Fibroblast of lung (primary cell): ENCODE data around the gene C1R. TPM values are rescaled to one million over a fixed set of nuclear protein-coding genes. Genes with fewer than 3 reads are reported as not detected.

Experiments
- DNase-seq, 2 donors: peaks; one replicate each; pipeline versions ENCODE4 v3.0.0 to v3.0.0-alpha.2; 2010; ENCODE audit warnings: low read depth in 2 of 2
- H2AFZ ChIP-seq: 2 replicates; pipeline ENCODE4 v1.5.1; 2012; ENCODE audit warnings: low read length, control low read depth, inconsistent platforms
- H3K27ac ChIP-seq: 2 replicates; pipeline ENCODE4 v1.5.1; 2011; ENCODE audit warnings: low read length, control low read depth; ENCODE audit not compliant: insufficient read depth
- H3K27me3 ChIP-seq: 2 replicates; pipeline ENCODE4 v1.5.1; 2011; ENCODE audit warnings: mild to moderate bottlenecking, low read length; ENCODE audit not compliant: control insufficient read depth, insufficient read depth
- H3K36me3 ChIP-seq: 2 replicates; pipeline ENCODE4 v1.5.1; 2011; ENCODE audit warnings: low read length; ENCODE audit not compliant: control insufficient read depth, insufficient read depth
- H3K4me1 ChIP-seq: 2 replicates; pipeline ENCODE4 v1.5.1; 2011; ENCODE audit warnings: low read length; ENCODE audit not compliant: control insufficient read depth, insufficient read depth; ENCODE audit errors: extremely low read depth
- H3K4me2 ChIP-seq: 2 replicates; pipeline ENCODE4 v1.5.1; 2011; ENCODE audit warnings: low read length, control low read depth; ENCODE audit not compliant: insufficient read depth; ENCODE audit errors: extremely low read depth
- H3K4me3 ChIP-seq, 4 experiments: fragments of 200-600 bp in 1 of 4; sonication (generic) in 1 of 4; replicated peaks in 1 of 4; 2 replicates each; pipeline ENCODE4 v1.5.1; 2011 to 2016; ENCODE audit warnings: low read length in 4 of 4, low read depth in 3 of 4, mild to moderate bottlenecking in 3 of 4, control low read depth in 2 of 4, inconsistent platforms in 1 of 4, mixed read lengths in 1 of 4; ENCODE audit not compliant: insufficient read depth in 1 of 4; ENCODE audit errors: control extremely low read depth in 1 of 4
- H3K79me2 ChIP-seq: 2 replicates; pipeline ENCODE4 v1.5.1; 2012; ENCODE audit warnings: mild to moderate bottlenecking, low read length, inconsistent platforms; ENCODE audit not compliant: control insufficient read depth, insufficient read depth
- H3K9ac ChIP-seq: 2 replicates; pipeline ENCODE4 v1.5.1; 2011; ENCODE audit warnings: mild to moderate bottlenecking, low read length, control low read depth; ENCODE audit not compliant: insufficient read depth
- H3K9me3 ChIP-seq: 2 replicates; pipeline ENCODE4 v1.5.1; 2012; ENCODE audit warnings: low read depth, low read length; ENCODE audit not compliant: control insufficient read depth, insufficient read depth
- H4K20me1 ChIP-seq: 2 replicates; pipeline ENCODE4 v1.5.1; 2011; ENCODE audit warnings: low read length; ENCODE audit not compliant: control insufficient read depth, insufficient read depth; ENCODE audit errors: extremely low read depth
- EZH2 ChIP-seq: IDR thresholded peaks from 2 replicates; pipeline ENCODE4 v1.5.1; 2012; ENCODE audit warnings: low read length, control low read depth, mild to moderate bottlenecking; ENCODE audit errors: missing control alignments
- polyA plus RNA-seq, 2 donors: library from polyadenylated mRNA; depleted of rRNA in 1 of 2; stranded (reverse) in 1 of 2; unstranded in 1 of 2; fragments of >200 nt; gene quantifications; 2 replicates each; pipeline ENCODE4 v1.2.1, GENCODE V29; 2011 to 2012; ENCODE audit warnings: missing spikeins in 1 of 2
- total RNA-seq: library from RNA; depleted of rRNA; stranded (reverse); fragments of >200 nt; gene quantifications from 2 replicates; pipeline ENCODE4 v1.2.1, GENCODE V29; 2014
- TF ChIP-seq, protein P1 (sequence below), 2 donors: IDR thresholded peaks in 1 of 2; conservative IDR thresholded peaks in 1 of 2; 1 replicate in 1 of 2; 2 replicates in 1 of 2; pipeline ENCODE4 v1.5.1; 2011 to 2012; ENCODE audit warnings: low read length in 2 of 2, control low read depth in 1 of 2, inconsistent platforms in 1 of 2, low read depth in 1 of 2, mild to moderate bottlenecking in 1 of 2

Gene C1R
- total and polyA plus RNA-seq, 2 donors (not counting 1 experiment from before 2014, with no cell fraction given), result 407 to 617 TPM

DNA sequence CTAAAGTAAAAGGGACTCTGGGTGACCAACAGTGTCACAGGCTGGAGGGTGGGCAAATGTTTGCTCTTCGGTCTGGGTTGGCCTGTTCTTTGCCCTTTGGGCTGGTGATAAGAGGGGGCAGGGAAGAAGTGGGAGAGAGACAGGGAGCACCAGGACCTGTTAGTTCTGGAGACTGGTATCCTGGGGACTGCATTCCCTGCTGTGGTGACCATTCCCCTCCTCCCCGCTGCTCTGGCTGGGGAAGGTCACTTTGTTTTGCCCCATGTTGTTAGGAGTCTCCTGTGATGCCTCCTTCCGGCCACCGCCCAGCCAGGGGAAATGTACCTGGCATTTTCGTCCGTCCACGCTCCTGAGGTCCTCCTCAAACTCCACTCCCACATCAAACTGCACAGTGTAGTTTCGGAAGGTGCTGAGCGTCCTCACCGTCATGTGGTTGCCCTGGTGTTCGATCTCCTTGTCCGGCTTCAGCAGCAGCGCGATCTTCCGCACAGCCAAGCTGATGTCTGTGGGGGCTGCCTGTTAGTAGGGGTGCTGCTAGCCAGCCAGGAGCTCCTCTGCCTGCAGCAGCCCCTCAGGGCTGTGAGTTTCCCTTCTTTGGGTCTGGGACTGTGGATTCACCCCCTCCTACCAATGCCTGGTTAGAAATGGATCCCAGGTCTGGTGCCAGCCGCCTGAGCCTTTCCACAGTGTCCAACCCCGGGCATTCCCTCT lies 35.8 kb upstream of the C1R start:
- Histone ChIP-seq H3K79me2 (no peaks in the 10 kb centered on the region), H3K4me3 (no peak overlapping the region), H3K27ac (no peak overlapping the region), H3K36me3 (no peaks in the 10 kb centered on the region), H2AFZ (no peak overlapping the region), H3K9me3 (no peaks in the 10 kb centered on the region), H3K9ac (no peak overlapping the region), H3K4me1 (peaks cover 5% of the 10 kb centered on the region), H3K27me3 (no peaks in the 10 kb centered on the region), H3K4me2 (no peak overlapping the region), H4K20me1 (no peaks in the 10 kb centered on the region)
- DNase-seq, result no peak
- no peak for TF ChIP-seq EZH2
- TF ChIP-seq, protein P1, sequence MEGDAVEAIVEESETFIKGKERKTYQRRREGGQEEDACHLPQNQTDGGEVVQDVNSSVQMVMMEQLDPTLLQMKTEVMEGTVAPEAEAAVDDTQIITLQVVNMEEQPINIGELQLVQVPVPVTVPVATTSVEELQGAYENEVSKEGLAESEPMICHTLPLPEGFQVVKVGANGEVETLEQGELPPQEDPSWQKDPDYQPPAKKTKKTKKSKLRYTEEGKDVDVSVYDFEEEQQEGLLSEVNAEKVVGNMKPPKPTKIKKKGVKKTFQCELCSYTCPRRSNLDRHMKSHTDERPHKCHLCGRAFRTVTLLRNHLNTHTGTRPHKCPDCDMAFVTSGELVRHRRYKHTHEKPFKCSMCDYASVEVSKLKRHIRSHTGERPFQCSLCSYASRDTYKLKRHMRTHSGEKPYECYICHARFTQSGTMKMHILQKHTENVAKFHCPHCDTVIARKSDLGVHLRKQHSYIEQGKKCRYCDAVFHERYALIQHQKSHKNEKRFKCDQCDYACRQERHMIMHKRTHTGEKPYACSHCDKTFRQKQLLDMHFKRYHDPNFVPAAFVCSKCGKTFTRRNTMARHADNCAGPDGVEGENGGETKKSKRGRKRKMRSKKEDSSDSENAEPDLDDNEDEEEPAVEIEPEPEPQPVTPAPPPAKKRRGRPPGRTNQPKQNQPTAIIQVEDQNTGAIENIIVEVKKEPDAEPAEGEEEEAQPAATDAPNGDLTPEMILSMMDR (conservative IDR thresholded peaks at IDR 0.05 in 1 of 2, IDR thresholded peaks at IDR 0.05 in 1 of 2; ENCODE audit: low read depth in 1 of 2, low read length in 2 of 2), result no peak

DNA sequence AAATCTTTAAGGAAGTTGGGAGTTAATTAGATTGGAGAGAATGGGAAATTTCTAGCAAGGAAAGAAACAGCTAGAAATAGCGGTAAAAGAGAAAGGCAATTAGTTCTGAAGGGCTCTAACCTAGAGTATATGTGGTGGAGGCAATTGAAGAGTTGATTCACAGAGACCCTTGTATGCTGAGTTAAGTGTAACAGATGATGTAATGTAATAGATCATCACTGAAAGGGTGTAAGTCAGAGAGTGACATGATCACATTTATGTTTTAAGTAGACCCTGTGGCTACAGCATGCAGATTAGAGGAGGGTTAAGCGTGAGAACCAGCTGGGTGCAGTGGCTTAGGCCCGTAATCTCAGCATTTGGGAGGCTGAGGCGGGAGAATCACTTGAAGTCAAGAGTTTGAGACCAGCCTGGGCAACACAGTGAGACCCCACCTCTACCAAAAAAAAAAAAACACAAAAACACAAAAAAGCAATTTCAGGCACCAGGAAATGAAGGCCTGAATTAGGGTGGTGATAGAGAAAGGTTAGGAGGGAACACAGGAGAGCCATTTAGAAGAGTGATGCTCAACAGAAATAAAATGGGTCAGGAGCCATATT lies 33.5 kb upstream of the C1R start:
- H4K20me1 ChIP-seq, result no peaks in the 10 kb centered on the region
- no peak overlapping the region for H3K4me3 ChIP-seq
- H2AFZ ChIP-seq, result no peak overlapping the region
- DNase-seq, result no peak
- no peak for TF ChIP-seq EZH2
- TF ChIP-seq, protein P1 (conservative IDR thresholded peaks at IDR 0.05 in 1 of 2, IDR thresholded peaks at IDR 0.05 in 1 of 2; ENCODE audit: low read depth in 1 of 2, low read length in 2 of 2), result no peak
- H3K9me3 ChIP-seq, result no peaks in the 10 kb centered on the region
- H3K4me1 ChIP-seq, result peaks cover 5% of the 10 kb centered on the region
- no peak overlapping the region for H3K27ac ChIP-seq
- no peaks in the 10 kb centered on the region for H3K27me3 ChIP-seq
- H3K79me2 ChIP-seq, result no peaks in the 10 kb centered on the region
- H3K4me2 ChIP-seq, result no peak overlapping the region
- no peaks in the 10 kb centered on the region for H3K36me3 ChIP-seq
- no peak overlapping the region for H3K9ac ChIP-seq

DNA sequence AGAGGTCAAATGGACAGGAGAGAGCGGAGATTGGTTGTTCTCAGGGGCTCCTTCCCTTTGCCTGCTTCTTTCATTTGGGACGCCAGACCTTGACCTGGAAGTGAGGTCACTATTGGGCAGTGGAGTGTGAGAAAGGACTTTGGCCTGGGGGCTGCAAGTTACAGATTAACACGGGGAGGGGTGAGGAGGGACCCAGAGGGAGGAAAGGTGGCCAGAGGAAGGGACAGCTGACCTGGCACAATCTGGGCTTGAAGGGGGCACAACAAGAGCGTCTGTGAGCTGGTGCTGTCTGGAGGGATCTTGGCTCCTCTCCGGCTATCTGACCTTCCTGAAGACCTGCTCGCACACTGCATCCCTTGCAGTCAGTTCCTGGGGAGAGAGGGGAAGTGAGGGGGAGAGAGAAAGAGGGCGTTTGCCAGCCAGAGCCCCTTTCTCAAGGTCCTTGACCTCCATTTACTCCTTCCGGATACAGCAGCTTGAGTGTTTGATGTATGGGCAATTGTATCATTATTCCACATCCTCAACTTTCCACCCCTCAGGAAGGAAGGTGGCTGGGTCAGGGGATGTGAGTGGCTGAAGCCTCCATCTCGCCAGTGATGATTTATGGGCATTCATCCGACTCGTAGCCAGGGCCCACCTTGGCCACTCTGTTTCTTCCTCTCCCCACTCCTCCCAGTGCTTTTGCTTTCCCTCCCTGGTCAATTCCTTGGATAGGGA lies 31.7 kb upstream of the C1R start:
- Histone ChIP-seq H3K27ac (no peak overlapping the region), H3K36me3 (no peaks in the 10 kb centered on the region), H3K9me3 (no peaks in the 10 kb centered on the region), H3K9ac (no peak overlapping the region), H3K27me3 (no peaks in the 10 kb centered on the region), H3K4me3 (no peak overlapping the region), H3K79me2 (no peaks in the 10 kb centered on the region), H4K20me1 (no peaks in the 10 kb centered on the region), H3K4me1 (no peaks in the 10 kb centered on the region), H3K4me2 (no peak overlapping the region), H2AFZ (no peak overlapping the region)
- no peak for DNase-seq
- TF ChIP-seq EZH2, result no peak
- TF ChIP-seq, protein P1 (conservative IDR thresholded peaks at IDR 0.05 in 1 of 2, IDR thresholded peaks at IDR 0.05 in 1 of 2; ENCODE audit: low read depth in 1 of 2, low read length in 2 of 2), result no peak
